H1 (cell line): ENCODE data around the gene CFDP1. TPM values are rescaled to one million over a fixed set of nuclear protein-coding genes. Genes with fewer than 3 reads are reported as not detected.

ENCODE experiments used
- CTCF ChIA-PET: fragments of 300-600 bp; sonication (Branson Sonifier 250); formaldehyde crosslinking; loops from one replicate; lab custom pipeline; 2021; ENCODE audit not compliant: partially characterized antibody; lab: Charles Lee
- POLR2A ChIA-PET: fragments of 300-600 bp; sonication (Branson Sonifier 250); formaldehyde crosslinking; loops from one replicate; lab custom pipeline; 2021; ENCODE audit warnings: inconsistent platforms; ENCODE audit not compliant: partially characterized antibody; lab: Charles Lee
- DNase-seq, 2 experiments: peaks; one replicate each; pipeline versions ENCODE4 v3.0.0 to v3.0.0-alpha.2; 2010 to 2022; ENCODE audit warnings: low spot score in 2 of 2, low read depth in 1 of 2, mixed read lengths in 1 of 2
- FAIRE-seq: peaks from 2 replicates; lab custom pipeline; 2011; peaks lifted over from hg19 to GRCh38; lab: Jason Lieb, UNC
- H2AFZ ChIP-seq: 2 replicates; pipeline ENCODE4 v1.8.1; 2012; ENCODE audit warnings: low read length, inconsistent platforms
- H2AK5ac ChIP-seq: 2 replicates; pipeline ENCODE4 v1.6.1; 2013; ENCODE audit warnings: low read depth, low read length
- H2BK120ac ChIP-seq: replicated peaks from 2 replicates; pipeline ENCODE3; 2013; ENCODE audit warnings: low read depth, low read length, inconsistent platforms
- H2BK12ac ChIP-seq: 2 replicates; pipeline ENCODE4 v1.6.1; 2013; ENCODE audit warnings: low read depth, low read length
- H2BK15ac ChIP-seq: 2 replicates; pipeline ENCODE4 v1.6.1; 2013; ENCODE audit warnings: low read length
- H2BK20ac ChIP-seq: 2 replicates; pipeline ENCODE4 v1.6.1; 2013; ENCODE audit warnings: low read length
- H2BK5ac ChIP-seq: 2 replicates; pipeline ENCODE4 v1.6.1; 2013; ENCODE audit warnings: low read depth, low read length
- H3K14ac ChIP-seq: 2 replicates; pipeline ENCODE4 v1.6.1; 2013; ENCODE audit warnings: inconsistent platforms; ENCODE audit not compliant: insufficient read length
- H3K18ac ChIP-seq: 2 replicates; pipeline ENCODE4 v1.6.1; 2013; ENCODE audit warnings: low read length; ENCODE audit errors: extremely low read depth
- H3K23ac ChIP-seq: 2 replicates; pipeline ENCODE4 v1.6.1; 2013; ENCODE audit warnings: inconsistent platforms; ENCODE audit not compliant: insufficient read length
- H3K23me2 ChIP-seq: 2 replicates; pipeline ENCODE4 v1.6.1; 2013; ENCODE audit warnings: low read depth, low read length
- H3K27ac ChIP-seq: 2 replicates; pipeline ENCODE4 v1.6.1; 2011; ENCODE audit warnings: low read depth, low read length, inconsistent platforms
- H3K27me3 ChIP-seq, 4 experiments: replicated peaks in 1 of 4; 1 replicate in 1 of 4; 2 replicates in 3 of 4; pipeline versions ENCODE4 v1.6.1 to v1.8.1; 2011 to 2013; ENCODE audit warnings: low read length in 3 of 4, mild to moderate bottlenecking in 3 of 4, inconsistent platforms in 2 of 4, mixed read lengths in 2 of 4, moderate library complexity in 1 of 4; ENCODE audit not compliant: control insufficient read depth in 3 of 4, insufficient read depth in 3 of 4; ENCODE audit errors: extremely low read depth in 1 of 4
- H3K36me3 ChIP-seq, 4 experiments: 2 replicates each; pipeline versions ENCODE4 v1.6.1 to v1.8.1; 2011 to 2013; ENCODE audit warnings: mild to moderate bottlenecking in 4 of 4, low read length in 3 of 4, moderate library complexity in 2 of 4, control low read depth in 1 of 4, inconsistent platforms in 1 of 4; ENCODE audit not compliant: insufficient read depth in 4 of 4, control insufficient read depth in 2 of 4
- H3K4ac ChIP-seq: replicated peaks from 2 replicates; pipeline ENCODE3; 2013; ENCODE audit warnings: low read length, low read depth, mixed read lengths, inconsistent platforms; ENCODE audit not compliant: insufficient read length
- H3K4me1 ChIP-seq, 4 experiments: replicated peaks in 1 of 4; 1 replicate in 1 of 4; 2 replicates in 3 of 4; pipeline versions ENCODE4 v1.6.1 to v1.8.1; 2011 to 2013; ENCODE audit warnings: low read length in 3 of 4, inconsistent platforms in 2 of 4, mixed read lengths in 1 of 4; ENCODE audit not compliant: insufficient read depth in 4 of 4, control insufficient read depth in 3 of 4
- H3K4me2 ChIP-seq, 2 experiments: 2 replicates each; pipeline versions ENCODE4 v1.6.1 to v1.8.1; 2011 to 2013; ENCODE audit warnings: low read depth in 2 of 2, low read length in 2 of 2, control low read depth in 1 of 2, inconsistent platforms in 1 of 2, mild to moderate bottlenecking in 1 of 2; ENCODE audit not compliant: insufficient read depth in 1 of 2
- H3K4me3 ChIP-seq, 4 experiments: fragments of 200-600, 300-600 bp in 1 of 4; sonication (generic), shearing (Covaris generic), sonication (Bioruptor Twin) in 1 of 4; 2 replicates each; pipeline versions ENCODE4 v1.5.1 to v1.8.1; 2011 to 2016; ENCODE audit warnings: low read length in 4 of 4, low read depth in 3 of 4, control low read depth in 2 of 4, inconsistent platforms in 2 of 4, mild to moderate bottlenecking in 2 of 4, mixed read lengths in 1 of 4, moderate library complexity in 1 of 4; ENCODE audit not compliant: insufficient read depth in 2 of 4; ENCODE audit errors: extremely low read depth in 1 of 4
- H3K56ac ChIP-seq: replicated peaks from 2 replicates; pipeline ENCODE3; 2013; ENCODE audit warnings: low read depth, mild to moderate bottlenecking, mixed read lengths, low read length, inconsistent platforms; ENCODE audit not compliant: insufficient read length
- H3K79me1 ChIP-seq: 2 replicates; pipeline ENCODE4 v1.6.1; 2013; ENCODE audit warnings: low read depth, low read length, control low read depth
- H3K79me2 ChIP-seq, 2 experiments: 2 replicates each; pipeline versions ENCODE4 v1.6.1 to v1.8.1; 2012 to 2013; ENCODE audit warnings: low read length in 2 of 2, mild to moderate bottlenecking in 2 of 2, inconsistent platforms in 1 of 2; ENCODE audit not compliant: insufficient read depth in 2 of 2, control insufficient read depth in 1 of 2
- H3K9ac ChIP-seq, 4 experiments: replicated peaks in 1 of 4; 1 replicate in 1 of 4; 2 replicates in 3 of 4; pipeline versions ENCODE4 v1.6.1 to v1.8.1; 2011 to 2013; ENCODE audit warnings: low read depth in 3 of 4, low read length in 3 of 4, control low read depth in 2 of 4, mild to moderate bottlenecking in 2 of 4, moderate library complexity in 2 of 4, inconsistent platforms in 1 of 4; ENCODE audit errors: extremely low read depth in 1 of 4
- H3K9me3 ChIP-seq, 2 experiments: 2 replicates each; pipeline versions ENCODE4 v1.6.1 to v1.8.1; 2012 to 2013; ENCODE audit warnings: mild to moderate bottlenecking in 2 of 2, moderate library complexity in 2 of 2, control low read depth in 1 of 2, inconsistent platforms in 1 of 2, low read depth in 1 of 2, low read length in 1 of 2, mixed read lengths in 1 of 2; ENCODE audit not compliant: insufficient read depth in 2 of 2
- H4K20me1 ChIP-seq, 2 experiments: replicated peaks in 1 of 2; 2 replicates each; pipeline versions ENCODE3 to v1.8.1; 2011 to 2013; ENCODE audit warnings: inconsistent platforms in 2 of 2, low read length in 2 of 2, mild to moderate bottlenecking in 1 of 2; ENCODE audit not compliant: insufficient read depth in 2 of 2, control insufficient read depth in 1 of 2
- H4K5ac ChIP-seq: 2 replicates; pipeline ENCODE4 v1.6.1; 2013; ENCODE audit warnings: low read length, low read depth, mixed read lengths, inconsistent platforms; ENCODE audit not compliant: insufficient read length
- H4K8ac ChIP-seq: 2 replicates; pipeline ENCODE4 v1.8.0; 2013; ENCODE audit warnings: mild to moderate bottlenecking, moderate library complexity, low read length, inconsistent platforms; ENCODE audit not compliant: insufficient read depth; ENCODE audit errors: extremely low read depth
- H4K91ac ChIP-seq: replicated peaks from 2 replicates; pipeline ENCODE3; 2013; ENCODE audit warnings: low read length, mixed read lengths, inconsistent platforms; ENCODE audit not compliant: insufficient read length
- BACH1 ChIP-seq: IDR thresholded peaks from 2 replicates; pipeline ENCODE4 v1.6.1; 2012; ENCODE audit warnings: low read length, improper control_type of control experiment
- E2F6 ChIP-seq: IDR thresholded peaks from 2 replicates; pipeline ENCODE4 v1.6.1; 2012; ENCODE audit warnings: inconsistent platforms
- WGBS, 2 experiments: shearing (Covaris generic) in 1 of 2; methylation state at CpG; one replicate each; pipeline versions ENCODE4 v1.1.6 to v1.1.7; 2013 to 2015; ENCODE audit warnings: low lambda C conversion rate in 2 of 2, mixed read lengths in 2 of 2, inconsistent platforms in 1 of 2, low coverage in 1 of 2, missing lambda C conversion rate in 1 of 2; ENCODE audit not compliant: insufficient replicate concordance in 2 of 2, insufficient coverage in 1 of 2, insufficient read length in 1 of 2; ENCODE audit errors: extremely low coverage in 1 of 2, missing lambda C conversion rate in 1 of 2; 5-methylcytosine and 5-hydroxymethylcytosine counted together
- polyA plus RNA-seq, 7 experiments: library from polyadenylated mRNA; depleted of rRNA in 3 of 7; stranded (reverse) in 5 of 7; unstranded in 2 of 7; fragments of >200 nt in 5 of 7; fragments of 200-250 nt in 2 of 7; gene quantifications; 1 replicate in 5 of 7; 2 replicates in 1 of 7; 4 replicates in 1 of 7; pipeline versions ENCODE4 v1.2.1 to v1.2.3, GENCODE V29; 2011 to 2013; ENCODE audit warnings: missing spikeins in 2 of 7, mixed read lengths in 2 of 7
- total RNA-seq: library from RNA; stranded (reverse); fragmentation: NEBNext Ultra II Directional; extraction: Animal tissue kit (Norgen Biotek cat#: 25700); gene quantifications from 2 replicates; pipeline ENCODE4 v1.2.1, GENCODE V29; 2021

CFDP1 gene
- total and polyA plus RNA-seq, 2 of the 8 experiments (the other 6 are each of a cell fraction or from before 2014, with no cell fraction given): 25.5 to 77.3 TPM

GRCh38 chr16:75445298-75445697 is 12.0 kb upstream of the CFDP1 start:
- Histone ChIP-seq H2BK120ac (no peak overlapping the region), H2BK20ac (no peak overlapping the region), H3K4me2 (no peak overlapping the region), H3K18ac (no peak overlapping the region), H3K9ac (no peak overlapping the region), H2BK15ac (no peak overlapping the region), H3K56ac (no peak overlapping the region), H4K91ac (no peak overlapping the region), H4K5ac (no peak overlapping the region), H2AK5ac (no peak overlapping the region), H2BK12ac (no peak overlapping the region), H3K4me1 (no peaks in the 10 kb centered on the region), H4K8ac (no peak overlapping the region), H4K20me1 (no peaks in the 10 kb centered on the region), H3K79me1 (no peaks in the 10 kb centered on the region), H3K79me2 (0 out of 4 replicates have a peak, but pooled peaks cover 0 to 5% of the 10 kb centered on the region in 2 experiments), H3K4me3 (no peak overlapping the region), H3K4ac (no peak overlapping the region), H2AFZ (no peak overlapping the region), H3K27me3 (no peaks in the 10 kb centered on the region), H2BK5ac (no peak overlapping the region), H3K36me3 (peaks cover 0 to 13% (median 0%) of the 10 kb centered on the region in 4 experiments; a peak in 3 of 8 replicates), H3K14ac (no peak overlapping the region)
- no peak for FAIRE-seq
- 69% methylated on average over 5 of the region's 5 CpGs; no CpG with 5 or more reads in 1 of the 2 experiments for WGBS, 2 experiments
- ChIA-PET CTCF (interaction anchor here (0.9 to 1.8 kb wide), 6 partner anchors 10 to 105 kb away, joined by 3 to 14 read pairs (median 4); no protein-coding TSS in a partner anchor), POLR2A (interaction anchor here (1.7 to 5.1 kb wide), 2 partner anchors 11 kb away, joined by 9 to 35 read pairs; partner anchors contain the start of gene CFDP1)
- no peak for DNase-seq
- TF ChIP-seq BACH1: no peak
- TF ChIP-seq E2F6: no peak
- TF ChIP-seq, all 59 proteins: peak for 0
- H3K23me2 ChIP-seq: no peaks in the 10 kb centered on the region
- H3K23ac ChIP-seq: no peak overlapping the region
- H3K9me3 ChIP-seq: no peaks in the 10 kb centered on the region
- no peak overlapping the region for H3K27ac ChIP-seq
